Stimulated activated naive CD8-positive, alpha-beta T cell treated with anti-CD3 and anti-CD28 coated beads, Interleukin-15, Interleukin-2, amounts not matched to agents 100 U/mL and 50 U/mL, for 24 hours (primary cell): Measurements from ENCODE around the gene GLCCI1.
A peak's percentile ranks its signal among the peaks of the same experiment; 100 is the strongest.
"Not testable (repeated sequence)": the region's sequence is repeated elsewhere in the genome, so short reads cannot be mapped to it uniquely, and the experiment has no call there.

Source experiments
- ATAC-seq: fragments of 150-1000 bp; cut with Tn5 transposase; one replicate; pipeline ENCODE4 v1.10.0; 2021
- DNase-seq: peaks from one replicate; pipeline ENCODE4 v3.0.0; 2021

The GLCCI1 gene

DNA sequence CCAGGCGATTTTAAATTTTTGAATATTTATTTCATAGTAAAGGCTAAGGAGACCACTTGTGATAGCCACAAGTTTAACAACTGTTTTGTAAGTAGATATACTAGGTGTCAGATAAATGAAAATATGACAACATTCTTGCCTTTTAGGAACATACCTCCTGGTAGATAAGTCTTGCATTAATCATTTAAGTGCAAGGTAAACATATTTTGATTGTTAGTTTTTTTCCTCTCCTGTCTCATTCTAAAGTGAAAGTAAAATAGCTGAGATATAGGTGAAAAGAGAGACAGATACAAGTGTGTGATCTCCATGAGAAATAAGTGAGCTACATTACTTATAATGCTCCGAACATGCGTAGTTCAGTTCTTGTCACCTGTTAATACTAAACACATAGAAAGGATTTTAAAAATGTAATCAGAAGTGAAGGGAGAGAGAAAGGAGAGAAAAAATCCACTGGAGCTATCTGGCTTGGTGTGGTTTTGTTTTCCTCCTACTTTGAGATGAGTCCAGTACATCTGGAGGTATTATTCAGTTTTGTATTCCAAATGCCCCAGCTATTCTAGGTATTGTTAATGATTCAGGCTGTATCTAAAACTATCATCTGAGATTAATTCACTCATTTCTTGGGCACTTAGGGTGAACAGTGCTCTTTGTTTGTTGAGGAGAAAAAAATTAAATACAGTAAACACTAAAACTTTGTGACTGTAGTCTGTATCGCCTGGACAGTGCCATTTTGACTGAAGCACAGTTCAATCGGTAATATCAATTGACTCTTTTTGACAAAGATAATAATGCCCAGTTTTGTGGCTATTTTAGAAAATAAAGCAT is 21.2 kb downstream of the GLCCI1 start:
- no peak for DNase-seq
- ATAC-seq: no peak

- DNase-seq: no peak
- no peak for ATAC-seq
Observed at GRCh38 chr7:7990441-7990761, 21.8 kb downstream of the GLCCI1 start.

- DNase-seq (no peak), ATAC-seq (no peak)
Observed at GRCh38 chr7:7992506-7992905, 23.9 kb downstream of the GLCCI1 start.

DNA sequence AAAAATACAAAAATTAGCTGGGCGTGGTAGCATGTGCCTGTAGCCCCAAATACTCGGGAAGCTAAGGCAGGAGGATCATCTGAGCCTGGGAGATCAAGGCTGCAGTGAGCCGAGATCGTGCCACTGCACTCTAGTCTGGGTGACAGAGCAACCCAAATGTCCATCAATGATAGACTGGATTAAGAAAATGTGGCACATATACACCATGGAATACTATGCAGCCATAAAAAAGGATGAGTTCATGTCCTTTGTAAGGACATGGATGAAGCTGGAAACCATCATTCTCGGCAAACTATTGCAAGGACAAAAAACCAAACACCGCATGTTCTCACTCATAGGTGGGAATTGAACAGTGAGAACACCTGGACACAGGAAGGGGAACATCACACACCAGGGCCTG is 26.8 kb downstream of the GLCCI1 start:
- not testable (repeated sequence) for ATAC-seq, DNase-seq

DNA sequence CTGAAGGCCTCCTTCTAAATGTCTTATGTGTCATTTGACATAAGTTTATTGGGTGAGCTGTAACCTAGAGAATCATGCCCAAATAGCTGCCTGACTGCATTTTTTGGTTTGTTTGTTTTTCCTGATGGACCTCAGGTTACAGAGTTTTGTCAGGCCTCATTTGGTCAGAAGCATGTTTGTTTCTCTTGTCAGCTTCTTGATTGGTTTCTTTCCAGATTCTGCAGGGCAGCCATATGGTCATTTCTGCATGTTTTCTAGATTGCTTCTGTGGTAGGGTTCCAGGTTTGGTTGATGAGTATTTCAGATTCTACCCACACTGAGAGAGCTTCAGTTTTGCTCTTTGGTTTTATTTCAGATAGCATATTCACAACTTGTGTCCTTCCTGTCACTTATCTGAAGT is 28.0 kb downstream of the GLCCI1 start:
- DNase-seq (no peak), ATAC-seq (no peak)

GRCh38 chr7:8000315-8000941 is 31.8 kb downstream of the GLCCI1 start:
- no peak for DNase-seq
- no peak for ATAC-seq

GRCh38 chr7:8003077-8003476 is 34.5 kb downstream of the GLCCI1 start:
- DNase-seq (no peak), ATAC-seq (no peak)

GRCh38 chr7:8005279-8005678 is 36.7 kb downstream of the GLCCI1 start:
- ATAC-seq (no peak), DNase-seq (no peak)

GRCh38 chr7:8014399-8014798 is 45.8 kb downstream of the GLCCI1 start:
- DNase-seq (no peak), ATAC-seq (no peak)

- no peak for DNase-seq
- peak; percentile 86 for ATAC-seq
Observed at GRCh38 chr7:8015100-8015745, 46.6 kb downstream of the GLCCI1 start.

GRCh38 chr7:8015746-8016120 is 47.1 kb downstream of the GLCCI1 start:
- no peak for ATAC-seq
- no peak for DNase-seq

- ATAC-seq (no peak), DNase-seq (no peak)
Observed at GRCh38 chr7:8017423-8017822, 48.8 kb downstream of the GLCCI1 start.

- DNase-seq: no peak
- no peak for ATAC-seq
Observed at GRCh38 chr7:8018961-8019360, 50.4 kb downstream of the GLCCI1 start.

DNA sequence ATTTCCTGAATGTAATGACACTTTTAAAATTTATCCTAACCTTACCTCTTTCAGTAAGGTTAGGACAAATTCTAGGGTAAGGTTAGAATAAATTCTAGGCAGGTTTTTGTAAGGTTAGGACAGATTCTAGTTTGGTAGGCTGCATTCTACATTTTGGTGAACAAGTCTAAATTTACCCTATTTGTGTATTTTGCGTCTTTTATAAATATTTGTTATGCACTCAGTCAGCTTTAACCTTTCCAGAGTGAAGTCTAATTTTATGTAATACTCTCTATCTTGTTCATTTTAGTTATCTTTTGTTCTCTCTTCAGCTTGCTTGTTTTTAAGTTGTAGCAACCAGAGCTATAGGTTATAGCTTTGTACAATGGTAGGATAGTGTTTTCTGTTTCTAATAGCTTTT is 54.0 kb downstream of the GLCCI1 start:
- no peak for DNase-seq
- ATAC-seq: no peak

- no peak for ATAC-seq
- DNase-seq: no peak
Observed at GRCh38 chr7:8035192-8035591, 66.6 kb downstream of the GLCCI1 start.

- ATAC-seq (peak; percentile 81), DNase-seq (no peak)
Observed at GRCh38 chr7:8035647-8036518, 67.3 kb downstream of the GLCCI1 start.

- DNase-seq: no peak
- no peak for ATAC-seq
Observed at GRCh38 chr7:8037151-8037550, 68.6 kb downstream of the GLCCI1 start.

DNA sequence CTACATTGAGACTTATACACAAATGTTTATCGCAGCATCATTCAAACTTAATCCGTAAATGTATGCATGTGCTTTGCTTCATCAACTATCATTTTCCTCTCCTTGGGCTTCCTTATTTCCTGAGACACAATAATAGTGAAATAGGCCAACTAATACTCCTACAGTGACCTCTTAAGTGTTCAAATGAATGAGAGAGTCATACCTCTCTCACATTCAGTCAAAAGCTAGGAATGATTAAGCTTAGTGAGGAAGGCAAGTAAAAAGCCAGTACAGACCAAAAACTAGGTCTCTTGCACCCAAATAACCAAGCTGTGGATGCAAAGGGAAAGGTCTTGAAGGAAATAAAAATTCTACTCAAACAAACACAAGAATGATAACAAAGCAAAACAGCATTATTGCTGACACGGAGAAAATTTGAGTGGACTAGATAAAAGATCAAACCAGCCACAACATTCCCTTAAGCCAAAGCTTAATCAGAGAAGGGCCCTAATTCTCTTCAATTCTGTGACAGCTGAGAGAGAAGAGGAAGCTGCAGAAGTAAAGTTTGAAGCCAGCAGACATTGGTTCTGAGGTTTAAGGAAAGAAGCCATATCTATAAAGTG is 72.3 kb downstream of the GLCCI1 start:
- DNase-seq: no peak
- ATAC-seq: peak; percentile 45

- no peak for ATAC-seq
- DNase-seq: no peak
Observed at GRCh38 chr7:8042796-8043535, 74.4 kb downstream of the GLCCI1 start.

GRCh38 chr7:8044761-8045430 is 76.3 kb downstream of the GLCCI1 start:
- ATAC-seq (peak; percentile 58), DNase-seq (no peak)

- DNase-seq, ATAC-seq: not testable (repeated sequence)
Observed at GRCh38 chr7:8048067-8048466, 79.5 kb downstream of the GLCCI1 start.
